BJ (cell line): ENCODE measurements around the gene NFE2L3. TPM values are rescaled to one million over a fixed set of nuclear protein-coding genes. Genes with fewer than 3 reads are reported as not detected.

ENCODE experiments used
- CTCF ChIA-PET: fragments of 350-600 bp; formaldehyde crosslinking; extraction: SDS; loops from one replicate; lab custom pipeline; 2021; ENCODE audit warnings: antibody characterized with exemption, inconsistent platforms; lab: Yijun Ruan, JAX
- POLR2A ChIA-PET: fragments of 300-600 bp; sonication (Branson Sonifier 250); formaldehyde crosslinking; extraction: SDS; loops from one replicate; lab custom pipeline; 2021; ENCODE audit warnings: antibody characterized with exemption; lab: Charles Lee
- DNase-seq: peaks from one replicate; pipeline ENCODE4 v3.0.0-alpha.2; 2011; ENCODE audit warnings: low read depth
- H3K27me3 ChIP-seq: 2 replicates; pipeline ENCODE4 v1.6.0; 2011; ENCODE audit warnings: low read length; ENCODE audit not compliant: control insufficient read depth, insufficient read depth
- H3K36me3 ChIP-seq: 2 replicates; pipeline ENCODE4 v1.5.1; 2011; ENCODE audit warnings: low read length; ENCODE audit not compliant: control insufficient read depth, insufficient read depth
- H3K4me3 ChIP-seq: 2 replicates; pipeline ENCODE4 v1.5.1; 2011; ENCODE audit warnings: low read depth, mild to moderate bottlenecking, control low read depth, low read length
- CTCF ChIP-seq: IDR thresholded peaks from 2 replicates; pipeline ENCODE4 v1.5.1; 2011; ENCODE audit warnings: low read depth, mild to moderate bottlenecking, control low read depth, inconsistent platforms, low read length, moderate library complexity; ENCODE audit not compliant: insufficient read depth
- polyA plus RNA-seq: library from polyadenylated mRNA; depleted of rRNA; stranded (reverse); fragments of >200 nt; gene quantifications from 2 replicates; pipeline ENCODE4 v1.2.3, GENCODE V29; 2011; rRNA removed

The NFE2L3 gene
- polyA plus RNA-seq, 1 experiment: 2.6 TPM

GRCh38 chr7:26224359-26224758 is 72.4 kb downstream of the NFE2L3 start:
- Histone ChIP-seq H3K36me3 (no peaks in the 10 kb centered on the region), H3K4me3 (no peak overlapping the region), H3K27me3 (no peaks in the 10 kb centered on the region)
- POLR2A ChIA-PET: interaction anchor here (0.7 kb wide), 1 partner anchor 31 kb away, joined by 7 read pairs; no protein-coding TSS in a partner anchor
- no peak for TF ChIP-seq CTCF
- CTCF ChIA-PET: no interaction called here
- DNase-seq: no peak

- no peak overlapping the region for H3K4me3 ChIP-seq
- ChIA-PET POLR2A (no interaction called here), CTCF (interaction anchor here (1.2 kb wide), 1 partner anchor 16 kb away, joined by 4 read pairs; no protein-coding TSS in a partner anchor)
- no peak for TF ChIP-seq CTCF
- H3K36me3 ChIP-seq: no peaks in the 10 kb centered on the region
- DNase-seq: no peak
- H3K27me3 ChIP-seq: no peaks in the 10 kb centered on the region
Observed at GRCh38 chr7:26227987-26228386, 76.0 kb downstream of the NFE2L3 start.

GRCh38 chr7:26233902-26234511 is 82.0 kb downstream of the NFE2L3 start:
- Histone ChIP-seq H3K27me3 (peaks cover 2% of the 10 kb centered on the region; the same call in 1 of the 2 replicates), H3K36me3 (no peaks in the 10 kb centered on the region), H3K4me3 (no peak overlapping the region)
- ChIA-PET CTCF (no interaction called here), POLR2A (no interaction called here)
- no peak for TF ChIP-seq CTCF
- DNase-seq: no peak

Other genes starting within 250 kb of the NFE2L3 start
- 139 and 249 TPM in 2 replicates for gene HNRNPA2B1, start 48.5 kb downstream of the NFE2L3 start, polyA plus RNA-seq
- gene CBX3, start 49.5 kb downstream of the NFE2L3 start, polyA plus RNA-seq: 37.0 and 93.8 TPM in 2 replicates
- not detected in 2 replicates for gene SNX10, start 139.7 kb downstream of the NFE2L3 start, polyA plus RNA-seq